K562 treated with DMSO at 1 percent for 24 hours (cell line): ENCODE measurements around the gene GTF2F1. TPM values are rescaled to one million over a fixed set of nuclear protein-coding genes. Genes with fewer than 3 reads are reported as not detected.

Source experiments
- total RNA-seq: library from RNA; unstranded; fragments of 300-600 nt; gene quantifications from 2 replicates; pipeline ENCODE4 v1.2.3, GENCODE V29; 2022; ENCODE audit warnings: low read depth; ENCODE audit not compliant: insufficient read depth

The GTF2F1 gene, protein sequence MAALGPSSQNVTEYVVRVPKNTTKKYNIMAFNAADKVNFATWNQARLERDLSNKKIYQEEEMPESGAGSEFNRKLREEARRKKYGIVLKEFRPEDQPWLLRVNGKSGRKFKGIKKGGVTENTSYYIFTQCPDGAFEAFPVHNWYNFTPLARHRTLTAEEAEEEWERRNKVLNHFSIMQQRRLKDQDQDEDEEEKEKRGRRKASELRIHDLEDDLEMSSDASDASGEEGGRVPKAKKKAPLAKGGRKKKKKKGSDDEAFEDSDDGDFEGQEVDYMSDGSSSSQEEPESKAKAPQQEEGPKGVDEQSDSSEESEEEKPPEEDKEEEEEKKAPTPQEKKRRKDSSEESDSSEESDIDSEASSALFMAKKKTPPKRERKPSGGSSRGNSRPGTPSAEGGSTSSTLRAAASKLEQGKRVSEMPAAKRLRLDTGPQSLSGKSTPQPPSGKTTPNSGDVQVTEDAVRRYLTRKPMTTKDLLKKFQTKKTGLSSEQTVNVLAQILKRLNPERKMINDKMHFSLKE
- 102 and 110 TPM in 2 replicates for total RNA-seq

DNA sequence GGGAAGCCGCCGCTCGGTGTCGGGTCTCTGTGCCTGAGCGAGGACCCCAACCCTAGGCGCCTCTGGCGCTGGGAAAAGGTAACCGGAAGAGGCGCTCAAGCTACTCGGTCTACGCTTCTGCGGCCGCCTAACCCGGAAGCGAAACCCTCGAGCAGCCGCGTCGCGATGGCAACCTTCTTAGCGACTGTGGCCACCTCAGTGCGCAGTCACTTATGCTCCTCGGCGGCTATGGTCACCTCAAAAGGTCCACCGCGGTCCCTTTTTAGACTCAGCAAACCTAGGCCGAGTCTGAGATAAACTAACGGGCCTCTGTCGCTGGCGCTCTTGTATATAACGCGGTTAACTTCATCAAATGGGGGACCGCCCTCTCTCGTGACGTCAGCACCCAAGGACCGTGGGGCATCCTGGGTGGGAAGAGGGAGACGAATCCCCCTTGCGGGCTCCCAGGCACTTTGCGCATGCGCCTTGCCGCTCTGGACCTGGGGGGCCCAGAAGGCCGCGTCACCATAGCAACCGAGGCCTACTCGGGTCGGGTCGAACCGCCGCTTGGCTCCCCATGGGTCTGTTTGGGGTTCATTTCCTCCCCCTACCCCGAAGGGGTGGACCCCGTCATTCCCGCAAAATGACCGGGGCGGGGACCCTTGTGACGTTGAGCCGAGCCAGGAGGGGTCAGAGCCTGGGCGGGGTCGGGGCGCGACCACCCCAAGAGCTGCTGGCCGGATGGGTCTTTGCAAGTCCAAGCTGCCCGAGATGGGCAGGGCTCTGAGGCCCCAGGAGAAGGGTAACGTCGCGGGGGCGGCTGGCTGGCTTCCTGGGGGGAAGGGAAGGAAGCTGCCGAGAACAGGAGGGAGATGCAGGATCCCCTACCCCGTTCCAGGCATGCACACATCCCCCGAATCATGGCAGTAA lies at the start of gene GTF2F1:
GTF2F1 (minus strand) TSS at position 91 of the 909 bp plus-strand sequence. CDS start 169 bp downstream, outside the sequence.

GRCh38 chr19:6433663-6434062 lies 40.7 kb upstream of the GTF2F1 start, which contains the start of gene SLC25A41:
TSS of gene SLC25A41 (minus strand) at chr19:6433763. CDS start at chr19:6433693, 70 bp downstream.

DNA sequence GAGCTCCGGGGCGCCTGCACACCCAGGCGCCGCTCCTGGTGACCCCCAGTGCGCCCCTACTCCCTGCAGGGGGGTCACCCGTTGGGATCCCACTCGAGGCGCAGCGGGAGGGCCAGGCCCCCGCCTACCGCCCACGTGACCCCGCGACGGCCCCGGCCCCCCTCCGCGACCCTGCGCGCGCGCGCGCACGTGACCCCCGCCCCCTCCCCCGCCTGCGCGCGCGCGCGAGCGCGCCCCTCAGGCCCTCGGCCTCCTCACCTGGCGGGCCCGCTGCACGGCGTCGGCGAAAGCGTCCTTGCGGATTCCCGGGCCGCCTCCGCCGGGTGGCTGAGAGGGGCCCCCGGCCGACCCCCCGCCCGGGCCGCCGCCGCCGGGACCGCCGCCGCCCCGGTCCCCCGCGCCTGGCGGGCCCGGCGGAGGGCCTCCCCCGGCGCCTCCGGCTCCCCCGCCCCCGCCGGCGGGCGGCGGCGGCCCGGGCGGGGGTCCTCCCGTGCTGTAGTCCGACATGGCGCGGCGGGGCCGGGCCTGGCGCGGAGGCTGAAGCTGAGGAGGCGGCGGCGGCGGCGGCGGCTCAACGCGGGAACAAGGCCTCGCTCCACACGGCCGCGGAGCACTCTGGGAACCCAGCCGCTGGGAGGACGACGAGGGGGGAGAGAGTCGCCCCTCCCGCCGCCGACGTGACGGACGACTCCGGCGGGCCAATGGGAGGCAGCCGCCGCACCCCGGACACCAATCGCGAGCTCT lies 31.4 kb upstream of the GTF2F1 start, which contains the start of gene KHSRP:
KHSRP (minus strand) TSS at position 617 of the 744 bp plus-strand sequence; CDS start at position 507, 110 bp downstream.

DNA sequence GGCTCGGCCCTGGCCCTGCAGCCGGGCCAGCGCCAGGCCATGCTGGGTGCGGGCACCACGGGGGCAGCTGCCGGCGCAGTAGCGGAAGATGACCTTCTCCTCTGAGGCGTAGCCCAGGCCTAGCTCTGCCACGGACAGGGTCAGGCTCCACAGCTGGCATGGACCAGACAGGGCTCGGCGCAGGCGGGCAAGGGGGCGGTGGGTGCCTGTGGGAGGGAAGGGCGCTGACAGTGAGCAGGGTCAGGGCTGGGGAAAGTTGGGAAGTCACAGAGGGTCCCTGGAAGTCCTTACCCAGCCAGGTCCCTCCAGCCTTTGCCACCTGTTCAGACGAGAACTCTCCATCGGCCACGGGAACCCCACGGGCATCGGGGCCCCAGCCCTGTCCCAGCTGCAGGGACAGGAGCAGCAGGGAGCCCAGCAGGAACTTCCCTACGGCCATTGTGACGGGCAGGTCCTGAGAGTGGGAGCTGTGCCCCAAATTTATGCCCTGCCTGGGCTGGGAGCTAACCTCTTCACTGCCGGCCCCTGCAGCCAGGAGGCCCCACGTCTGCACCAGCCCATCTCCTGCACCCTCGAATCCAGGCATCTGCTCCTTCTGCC lies 17.5 kb downstream of the GTF2F1 start, which contains the start of gene PSPN:
PSPN (minus strand) TSS at position 523 of the 600 bp plus-strand sequence; CDS start at position 439, 84 bp downstream.

DNA sequence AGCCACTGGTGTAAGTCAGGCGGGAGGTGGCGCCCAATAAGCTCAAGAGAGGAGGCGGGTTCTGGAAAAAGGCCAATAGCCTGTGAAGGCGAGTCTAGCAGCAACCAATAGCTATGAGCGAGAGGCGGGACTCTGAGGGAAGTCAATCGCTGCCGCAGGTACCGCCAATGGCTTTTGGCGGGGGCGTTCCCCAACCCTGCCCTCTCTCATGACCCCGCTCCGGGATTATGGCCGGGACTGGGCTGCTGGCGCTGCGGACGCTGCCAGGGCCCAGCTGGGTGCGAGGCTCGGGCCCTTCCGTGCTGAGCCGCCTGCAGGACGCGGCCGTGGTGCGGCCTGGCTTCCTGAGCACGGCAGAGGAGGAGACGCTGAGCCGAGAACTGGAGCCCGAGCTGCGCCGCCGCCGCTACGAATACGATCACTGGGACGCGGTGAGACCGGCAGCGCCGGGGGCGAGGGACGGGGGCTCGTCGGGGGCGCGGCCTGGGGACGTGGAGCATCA lies 20.3 kb downstream of the GTF2F1 start, which contains the start of gene ALKBH7:
ALKBH7 (plus strand) TSS at position 201 of the 502 bp plus-strand sequence; CDS start at position 228, 27 bp downstream.

GRCh38 chr19:6333439-6333838 lies 59.5 kb downstream of the GTF2F1 start, which contains the start of gene ACER1:
TSS of gene ACER1 (minus strand) at chr19:6333612. CDS start at chr19:6333551, 61 bp downstream.

Other genes starting within 250 kb of the GTF2F1 start
- 58.5 and 62.8 TPM in 2 replicates for gene MLLT1, start 113.2 kb downstream of the GTF2F1 start, total RNA-seq
- not detected in 2 replicates for gene ACER1, start 59.6 kb downstream of the GTF2F1 start, total RNA-seq
- 133 and 161 TPM in 2 replicates for gene CLPP, start 31.6 kb downstream of the GTF2F1 start, total RNA-seq
- gene ALKBH7, start 20.4 kb downstream of the GTF2F1 start, total RNA-seq, result 125 and 131 TPM in 2 replicates
- 2.2 and 3.4 TPM in 2 replicates for gene PSPN, start 17.2 kb downstream of the GTF2F1 start, total RNA-seq
- 551 and 560 TPM in 2 replicates for gene KHSRP, start 31.6 kb upstream of the GTF2F1 start, total RNA-seq
- 2.0 and 3.0 TPM in 2 replicates for gene SLC25A41, start 40.6 kb upstream of the GTF2F1 start, total RNA-seq
- 74.5 and 77.3 TPM in 2 replicates for gene SLC25A23, start 66.6 kb upstream of the GTF2F1 start, total RNA-seq
- gene CRB3, start 71.1 kb upstream of the GTF2F1 start, total RNA-seq, result not detected in 2 replicates
- gene DENND1C, start 88.6 kb upstream of the GTF2F1 start, total RNA-seq, result 1.5 and 2.0 TPM in 2 replicates
- gene TUBB4A, start 109.1 kb upstream of the GTF2F1 start, total RNA-seq, result 11.9 and 12.3 TPM in 2 replicates
- gene TNFSF9, start 137.9 kb upstream of the GTF2F1 start, total RNA-seq, result 56.3 and 65.2 TPM in 2 replicates
- 7.6 and 10.3 TPM in 2 replicates for gene CD70, start 198.0 kb upstream of the GTF2F1 start, total RNA-seq